Fibroblast of lung (primary cell): Measurements from ENCODE around the gene TMEM175. TPM values are rescaled to one million over a fixed set of nuclear protein-coding genes. Genes with fewer than 3 reads are reported as not detected.

Experiments used
- DNase-seq, 2 donors: peaks; one replicate each; pipeline versions ENCODE4 v3.0.0 to v3.0.0-alpha.2; 2010; ENCODE audit warnings: low read depth in 2 of 2
- H2AFZ ChIP-seq: 2 replicates; pipeline ENCODE4 v1.5.1; 2012; ENCODE audit warnings: low read length, control low read depth, inconsistent platforms
- H3K27ac ChIP-seq: 2 replicates; pipeline ENCODE4 v1.5.1; 2011; ENCODE audit warnings: low read length, control low read depth; ENCODE audit not compliant: insufficient read depth
- H3K27me3 ChIP-seq: 2 replicates; pipeline ENCODE4 v1.5.1; 2011; ENCODE audit warnings: mild to moderate bottlenecking, low read length; ENCODE audit not compliant: control insufficient read depth, insufficient read depth
- H3K36me3 ChIP-seq: 2 replicates; pipeline ENCODE4 v1.5.1; 2011; ENCODE audit warnings: low read length; ENCODE audit not compliant: control insufficient read depth, insufficient read depth
- H3K4me1 ChIP-seq: 2 replicates; pipeline ENCODE4 v1.5.1; 2011; ENCODE audit warnings: low read length; ENCODE audit not compliant: control insufficient read depth, insufficient read depth; ENCODE audit errors: extremely low read depth
- H3K4me2 ChIP-seq: 2 replicates; pipeline ENCODE4 v1.5.1; 2011; ENCODE audit warnings: low read length, control low read depth; ENCODE audit not compliant: insufficient read depth; ENCODE audit errors: extremely low read depth
- H3K4me3 ChIP-seq, 4 experiments: fragments of 200-600 bp in 1 of 4; sonication (generic) in 1 of 4; replicated peaks in 1 of 4; 2 replicates each; pipeline ENCODE4 v1.5.1; 2011 to 2016; ENCODE audit warnings: low read length in 4 of 4, low read depth in 3 of 4, mild to moderate bottlenecking in 3 of 4, control low read depth in 2 of 4, inconsistent platforms in 1 of 4, mixed read lengths in 1 of 4; ENCODE audit not compliant: insufficient read depth in 1 of 4; ENCODE audit errors: control extremely low read depth in 1 of 4
- H3K79me2 ChIP-seq: 2 replicates; pipeline ENCODE4 v1.5.1; 2012; ENCODE audit warnings: mild to moderate bottlenecking, low read length, inconsistent platforms; ENCODE audit not compliant: control insufficient read depth, insufficient read depth
- H3K9ac ChIP-seq: 2 replicates; pipeline ENCODE4 v1.5.1; 2011; ENCODE audit warnings: mild to moderate bottlenecking, low read length, control low read depth; ENCODE audit not compliant: insufficient read depth
- H3K9me3 ChIP-seq: 2 replicates; pipeline ENCODE4 v1.5.1; 2012; ENCODE audit warnings: low read depth, low read length; ENCODE audit not compliant: control insufficient read depth, insufficient read depth
- H4K20me1 ChIP-seq: 2 replicates; pipeline ENCODE4 v1.5.1; 2011; ENCODE audit warnings: low read length; ENCODE audit not compliant: control insufficient read depth, insufficient read depth; ENCODE audit errors: extremely low read depth
- EZH2 ChIP-seq: IDR thresholded peaks from 2 replicates; pipeline ENCODE4 v1.5.1; 2012; ENCODE audit warnings: low read length, control low read depth, mild to moderate bottlenecking; ENCODE audit errors: missing control alignments
- polyA plus RNA-seq, 2 donors: library from polyadenylated mRNA; depleted of rRNA in 1 of 2; stranded (reverse) in 1 of 2; unstranded in 1 of 2; fragments of >200 nt; gene quantifications; 2 replicates each; pipeline ENCODE4 v1.2.1, GENCODE V29; 2011 to 2012; ENCODE audit warnings: missing spikeins in 1 of 2
- total RNA-seq: library from RNA; depleted of rRNA; stranded (reverse); fragments of >200 nt; gene quantifications from 2 replicates; pipeline ENCODE4 v1.2.1, GENCODE V29; 2014
- TF ChIP-seq, protein P1 (sequence below), 2 donors: IDR thresholded peaks in 1 of 2; conservative IDR thresholded peaks in 1 of 2; 1 replicate in 1 of 2; 2 replicates in 1 of 2; pipeline ENCODE4 v1.5.1; 2011 to 2012; ENCODE audit warnings: low read length in 2 of 2, control low read depth in 1 of 2, inconsistent platforms in 1 of 2, low read depth in 1 of 2, mild to moderate bottlenecking in 1 of 2

TMEM175 gene
- total and polyA plus RNA-seq, 2 donors (not counting 1 experiment from before 2014, with no cell fraction given) = 16.3 to 23.9 TPM

DNA sequence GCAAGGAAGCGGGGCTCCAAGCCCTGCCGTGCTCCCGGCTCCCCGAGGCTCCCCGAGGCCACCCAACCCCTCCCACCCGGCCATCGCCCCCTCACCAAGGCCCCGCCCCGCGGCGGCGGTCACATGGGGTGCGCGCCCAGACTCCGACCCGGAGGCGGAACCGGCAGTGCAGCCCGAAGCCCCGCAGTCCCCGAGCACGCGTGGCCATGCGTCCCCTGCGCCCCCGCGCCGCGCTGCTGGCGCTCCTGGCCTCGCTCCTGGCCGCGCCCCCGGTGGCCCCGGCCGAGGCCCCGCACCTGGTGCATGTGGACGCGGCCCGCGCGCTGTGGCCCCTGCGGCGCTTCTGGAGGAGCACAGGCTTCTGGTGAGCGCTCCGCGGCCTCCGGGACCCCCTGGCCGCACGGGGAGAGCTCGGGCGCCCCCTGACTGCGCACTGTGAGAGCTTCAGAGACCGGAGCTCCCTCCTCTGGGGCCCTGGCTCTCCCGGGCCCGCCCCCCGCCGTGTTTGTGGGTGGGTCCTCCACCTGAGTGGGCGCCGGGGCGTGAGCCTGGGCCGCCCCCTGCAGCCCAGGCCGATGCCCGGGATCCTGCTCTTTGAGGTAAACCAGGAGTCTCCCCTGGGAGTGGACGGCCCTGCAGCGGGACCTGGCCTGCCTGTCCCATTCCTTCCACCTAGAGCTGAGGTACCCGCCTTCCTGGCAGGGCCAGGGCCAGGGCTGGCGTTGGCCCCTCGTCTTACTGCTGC, 54.8 kb downstream of the TMEM175 start, which contains the start of gene IDUA:
TSS of gene IDUA (plus strand) at position 166 of the 745 bp plus-strand sequence. CDS start at position 207, 41 bp downstream.
- H3K9me3 ChIP-seq = no peaks in the 10 kb centered on the region
- peak within 1 kb of the TSS; percentile 68 to 84 (median 75) for H3K4me3 ChIP-seq
- peak within 1 kb of the TSS; percentile 55 for H3K9ac ChIP-seq
- no peaks in the 10 kb centered on the region for H3K27me3 ChIP-seq
- H3K36me3 ChIP-seq = peaks cover 6% of the 10 kb centered on the region
- H3K79me2 ChIP-seq = no peaks in the 10 kb centered on the region
- peak within 1 kb of the TSS; percentile 90 for H3K4me2 ChIP-seq
- no peak for TF ChIP-seq EZH2
- TF ChIP-seq, protein P1, sequence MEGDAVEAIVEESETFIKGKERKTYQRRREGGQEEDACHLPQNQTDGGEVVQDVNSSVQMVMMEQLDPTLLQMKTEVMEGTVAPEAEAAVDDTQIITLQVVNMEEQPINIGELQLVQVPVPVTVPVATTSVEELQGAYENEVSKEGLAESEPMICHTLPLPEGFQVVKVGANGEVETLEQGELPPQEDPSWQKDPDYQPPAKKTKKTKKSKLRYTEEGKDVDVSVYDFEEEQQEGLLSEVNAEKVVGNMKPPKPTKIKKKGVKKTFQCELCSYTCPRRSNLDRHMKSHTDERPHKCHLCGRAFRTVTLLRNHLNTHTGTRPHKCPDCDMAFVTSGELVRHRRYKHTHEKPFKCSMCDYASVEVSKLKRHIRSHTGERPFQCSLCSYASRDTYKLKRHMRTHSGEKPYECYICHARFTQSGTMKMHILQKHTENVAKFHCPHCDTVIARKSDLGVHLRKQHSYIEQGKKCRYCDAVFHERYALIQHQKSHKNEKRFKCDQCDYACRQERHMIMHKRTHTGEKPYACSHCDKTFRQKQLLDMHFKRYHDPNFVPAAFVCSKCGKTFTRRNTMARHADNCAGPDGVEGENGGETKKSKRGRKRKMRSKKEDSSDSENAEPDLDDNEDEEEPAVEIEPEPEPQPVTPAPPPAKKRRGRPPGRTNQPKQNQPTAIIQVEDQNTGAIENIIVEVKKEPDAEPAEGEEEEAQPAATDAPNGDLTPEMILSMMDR (conservative IDR thresholded peaks at IDR 0.05 in 1 of 2, IDR thresholded peaks at IDR 0.05 in 1 of 2; ENCODE audit: low read depth in 1 of 2, low read length in 2 of 2) = peak; percentile 28 to 40
- H4K20me1 ChIP-seq = no peaks in the 10 kb centered on the region
- H3K4me1 ChIP-seq = no peaks in the 10 kb centered on the region
- no peak within 1 kb of the TSS for H3K27ac ChIP-seq
- DNase-seq = peak; percentile 56 to 63
- peak within 1 kb of the TSS; percentile 87 for H2AFZ ChIP-seq

DNA sequence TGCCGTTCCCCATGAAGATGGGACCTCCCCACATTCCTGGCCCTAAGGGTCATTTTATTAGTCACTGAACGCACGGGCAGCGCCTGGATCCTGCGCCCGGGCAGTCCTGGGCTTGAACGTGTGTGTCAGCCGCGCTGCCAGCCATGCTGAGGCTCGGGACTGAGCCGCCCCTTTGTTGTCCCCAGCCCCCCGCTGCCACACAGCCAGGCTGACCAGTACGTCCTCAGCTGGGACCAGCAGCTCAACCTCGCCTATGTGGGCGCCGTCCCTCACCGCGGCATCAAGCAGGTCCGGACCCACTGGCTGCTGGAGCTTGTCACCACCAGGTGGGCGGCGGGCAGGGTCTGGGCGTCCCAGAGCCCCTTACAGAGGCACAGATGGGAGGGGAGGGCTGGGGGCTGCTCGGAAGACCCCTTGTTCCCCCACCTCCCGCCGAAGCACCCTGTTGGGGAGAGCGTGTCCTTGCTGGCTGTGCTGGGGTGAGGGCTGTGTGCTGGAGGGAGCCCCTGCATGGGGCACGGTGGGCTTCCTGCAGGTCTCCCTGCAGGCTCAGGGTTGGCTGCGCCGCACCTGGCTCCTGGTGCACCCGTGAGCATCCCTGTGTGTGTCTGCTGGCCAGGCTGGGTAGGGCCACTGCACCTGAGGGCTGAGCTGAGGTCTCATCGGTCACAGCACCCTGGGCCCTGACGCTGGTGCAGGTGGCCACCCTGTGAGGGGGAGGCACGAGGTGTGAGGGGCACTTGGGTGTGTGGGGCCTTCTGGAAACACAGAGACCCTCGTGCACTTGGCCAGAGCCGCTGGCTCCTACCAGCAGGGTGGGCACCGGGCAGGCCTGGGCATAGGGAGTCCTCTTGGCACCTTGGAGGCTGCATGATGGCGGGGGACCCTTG, 55.6 kb downstream of the TMEM175 start:
- Histone ChIP-seq H3K4me3 (peak overlapping the region; percentile 43 to 80 (median 69)), H3K9ac (no peak overlapping the region), H3K4me2 (peak overlapping the region; percentile 90), H3K79me2 (no peaks in the 10 kb centered on the region), H3K27me3 (no peaks in the 10 kb centered on the region), H3K36me3 (peaks cover 6% of the 10 kb centered on the region), H4K20me1 (no peaks in the 10 kb centered on the region), H2AFZ (peak overlapping the region; percentile 13), H3K27ac (no peak overlapping the region), H3K9me3 (no peaks in the 10 kb centered on the region), H3K4me1 (no peaks in the 10 kb centered on the region)
- TF ChIP-seq EZH2 = no peak
- TF ChIP-seq, protein P1 (conservative IDR thresholded peaks at IDR 0.05 in 1 of 2, IDR thresholded peaks at IDR 0.05 in 1 of 2; ENCODE audit: low read depth in 1 of 2, low read length in 2 of 2) = no peak
- peak; percentile 14 to 59 for DNase-seq
